ENCODE measurements around the gene RSAD2. TPM values are rescaled to one million over a fixed set of nuclear protein-coding genes. Genes with fewer than 3 reads are reported as not detected.

The RSAD2 gene
- polyA plus RNA-seq, 2 of the 4 experiments (the other 2 are of a cell fraction): 0.03 to 0.06 TPM

DNA sequence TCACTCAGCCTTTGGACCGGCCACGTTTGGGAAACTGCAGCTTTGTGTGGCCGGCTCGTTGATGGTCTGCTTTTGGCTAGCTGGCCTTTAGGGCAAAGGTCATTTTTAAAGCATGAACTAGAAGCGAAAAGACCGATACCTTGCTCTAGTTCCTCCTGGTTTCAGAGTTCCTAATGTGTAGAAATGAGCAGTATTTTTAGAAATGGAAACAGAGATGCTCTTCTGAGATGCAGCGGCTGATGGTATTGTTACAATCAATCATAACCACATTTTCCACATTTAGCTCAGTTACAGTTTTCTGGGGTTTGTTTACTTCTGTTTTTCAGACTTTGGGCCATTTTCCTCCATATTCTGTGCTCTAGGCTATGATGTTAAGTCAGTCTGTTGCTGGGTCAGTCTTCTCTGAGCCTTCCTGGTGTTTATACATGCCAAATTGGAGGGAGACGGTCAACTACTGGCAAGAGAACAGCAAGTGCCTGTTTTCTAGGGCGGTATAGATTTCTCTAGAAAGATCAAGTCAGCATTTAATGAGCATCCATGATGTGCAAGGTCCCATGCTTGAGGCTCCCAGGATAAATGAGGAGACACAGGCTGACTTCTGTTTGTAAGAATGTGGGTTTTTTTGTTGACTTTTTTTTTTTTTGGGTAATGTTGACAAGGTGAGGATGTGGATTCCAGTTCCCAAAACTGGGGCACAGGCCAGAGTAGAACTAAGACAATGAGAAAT is 67.7 kb downstream of the RSAD2 start:
- no peak overlapping the region for H3K27ac ChIP-seq
- whole genome bisulfite sequencing (ENCODE audit: missing lambda C conversion rate): 91% methylated on average over 9 of the region's 9 CpGs
- FAIRE-seq (no peak), DNase-seq (ENCODE audit: low read depth in 1 of 2, low spot score in 1 of 2) (no peak), ATAC-seq (no peak)
- H3K9me3 ChIP-seq: no peaks in the 10 kb centered on the region
- peaks cover 6% of the 10 kb centered on the region; the same call in 2 of the 3 replicates for H3K4me1 ChIP-seq
- POLR2A ChIA-PET: no interaction called here
- no peak overlapping the region for H3K4me3 ChIP-seq
- CTCF ChIA-PET: interaction anchor here (1.0 to 1.1 kb wide), 2 partner anchors 48 to 99 kb away, joined by 3 read pairs; no protein-coding TSS in a partner anchor
- no peak for TF ChIP-seq ZSCAN20 (CRISPR knock-in tag; IDR thresholded peaks at IDR 0.05)
- TF ChIP-seq EHF (CRISPR knock-in tag; IDR thresholded peaks at IDR 0.05): no peak
- TF ChIP-seq POLR2AphosphoS2 (conservative IDR thresholded peaks at IDR 0.05; ENCODE audit: low read length): no peak
- TF ChIP-seq RNF2 (IDR thresholded peaks at IDR 0.05; ENCODE audit: borderline replicate concordance, low read depth): no peak
- no peak for TF ChIP-seq RFX5 (IDR thresholded peaks at IDR 0.05)
- TF ChIP-seq, protein P1, sequence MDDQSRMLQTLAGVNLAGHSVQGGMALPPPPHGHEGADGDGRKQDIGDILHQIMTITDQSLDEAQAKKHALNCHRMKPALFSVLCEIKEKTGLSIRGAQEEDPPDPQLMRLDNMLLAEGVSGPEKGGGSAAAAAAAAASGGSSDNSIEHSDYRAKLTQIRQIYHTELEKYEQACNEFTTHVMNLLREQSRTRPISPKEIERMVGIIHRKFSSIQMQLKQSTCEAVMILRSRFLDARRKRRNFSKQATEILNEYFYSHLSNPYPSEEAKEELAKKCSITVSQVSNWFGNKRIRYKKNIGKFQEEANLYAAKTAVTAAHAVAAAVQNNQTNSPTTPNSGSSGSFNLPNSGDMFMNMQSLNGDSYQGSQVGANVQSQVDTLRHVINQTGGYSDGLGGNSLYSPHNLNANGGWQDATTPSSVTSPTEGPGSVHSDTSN (IDR thresholded peaks at IDR 0.05): no peak
- TF ChIP-seq E2F6 (IDR thresholded peaks at IDR 0.05; ENCODE audit: borderline replicate concordance, low read depth): no peak
- no peak for TF ChIP-seq FOSB (CRISPR knock-in tag; IDR thresholded peaks at IDR 0.05)
- TF ChIP-seq MAZ (IDR thresholded peaks at IDR 0.05; ENCODE audit: borderline replicate concordance, low read depth, low read length): no peak
- TF ChIP-seq CBX2 (IDR thresholded peaks at IDR 0.05; ENCODE audit: borderline replicate concordance, low read depth): no peak
- TF ChIP-seq, protein P2, sequence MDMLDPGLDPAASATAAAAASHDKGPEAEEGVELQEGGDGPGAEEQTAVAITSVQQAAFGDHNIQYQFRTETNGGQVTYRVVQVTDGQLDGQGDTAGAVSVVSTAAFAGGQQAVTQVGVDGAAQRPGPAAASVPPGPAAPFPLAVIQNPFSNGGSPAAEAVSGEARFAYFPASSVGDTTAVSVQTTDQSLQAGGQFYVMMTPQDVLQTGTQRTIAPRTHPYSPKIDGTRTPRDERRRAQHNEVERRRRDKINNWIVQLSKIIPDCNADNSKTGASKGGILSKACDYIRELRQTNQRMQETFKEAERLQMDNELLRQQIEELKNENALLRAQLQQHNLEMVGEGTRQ (IDR thresholded peaks at IDR 0.05): no peak
- no peak for TF ChIP-seq SMC3 (IDR thresholded peaks at IDR 0.05)
- no peak for TF ChIP-seq FOSL2 (IDR thresholded peaks at IDR 0.05)
- no peak for TF ChIP-seq FOSL2 (CRISPR knock-in tag; IDR thresholded peaks at IDR 0.05)
- TF ChIP-seq, protein P3, sequence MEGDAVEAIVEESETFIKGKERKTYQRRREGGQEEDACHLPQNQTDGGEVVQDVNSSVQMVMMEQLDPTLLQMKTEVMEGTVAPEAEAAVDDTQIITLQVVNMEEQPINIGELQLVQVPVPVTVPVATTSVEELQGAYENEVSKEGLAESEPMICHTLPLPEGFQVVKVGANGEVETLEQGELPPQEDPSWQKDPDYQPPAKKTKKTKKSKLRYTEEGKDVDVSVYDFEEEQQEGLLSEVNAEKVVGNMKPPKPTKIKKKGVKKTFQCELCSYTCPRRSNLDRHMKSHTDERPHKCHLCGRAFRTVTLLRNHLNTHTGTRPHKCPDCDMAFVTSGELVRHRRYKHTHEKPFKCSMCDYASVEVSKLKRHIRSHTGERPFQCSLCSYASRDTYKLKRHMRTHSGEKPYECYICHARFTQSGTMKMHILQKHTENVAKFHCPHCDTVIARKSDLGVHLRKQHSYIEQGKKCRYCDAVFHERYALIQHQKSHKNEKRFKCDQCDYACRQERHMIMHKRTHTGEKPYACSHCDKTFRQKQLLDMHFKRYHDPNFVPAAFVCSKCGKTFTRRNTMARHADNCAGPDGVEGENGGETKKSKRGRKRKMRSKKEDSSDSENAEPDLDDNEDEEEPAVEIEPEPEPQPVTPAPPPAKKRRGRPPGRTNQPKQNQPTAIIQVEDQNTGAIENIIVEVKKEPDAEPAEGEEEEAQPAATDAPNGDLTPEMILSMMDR (IDR thresholded peaks at IDR 0.05): no peak
- no peak for TF ChIP-seq SREBF2 (IDR thresholded peaks at IDR 0.05)
- no peak for TF ChIP-seq HOXB5 (CRISPR knock-in tag; IDR thresholded peaks at IDR 0.05)
- TF ChIP-seq CEBPB (IDR thresholded peaks at IDR 0.05): no peak
- TF ChIP-seq ATOH8 (CRISPR knock-in tag; IDR thresholded peaks at IDR 0.05; ENCODE audit: low read depth): no peak
- no peak for TF ChIP-seq BHLHE40 (IDR thresholded peaks at IDR 0.05; ENCODE audit: low read depth, low read length)
- H3K4me2 ChIP-seq: no peak overlapping the region

- DNase-seq (ENCODE audit: low read depth in 1 of 2, low spot score in 1 of 2) (no peak), FAIRE-seq (no peak), ATAC-seq (no peak)
- H3K4me3 ChIP-seq: no peak overlapping the region
- TF ChIP-seq CHD4 (IDR thresholded peaks at IDR 0.05; ENCODE audit: borderline replicate concordance): no peak
- no peak for TF ChIP-seq ZNF302 (CRISPR knock-in tag; IDR thresholded peaks at IDR 0.05)
- TF ChIP-seq ZSCAN20 (CRISPR knock-in tag; IDR thresholded peaks at IDR 0.05): no peak
- TF ChIP-seq CEBPB (IDR thresholded peaks at IDR 0.05): no peak
- no peak overlapping the region for H3K4me2 ChIP-seq
- ChIA-PET POLR2A (no interaction called here), CTCF (interaction anchor here (1.1 to 1.4 kb wide), 2 partner anchors 29 to 98 kb away, joined by 3 to 4 read pairs; partner anchors contain the start of gene RNF144A)
- H3K4me1 ChIP-seq: peaks cover 6% of the 10 kb centered on the region; the same call in 2 of the 3 replicates
- no peaks in the 10 kb centered on the region for H3K9me3 ChIP-seq
- no peak overlapping the region for H3K27ac ChIP-seq
Observed at GRCh38 chr2:6945821-6946220, 68.2 kb downstream of the RSAD2 start.
